WERI-Rb-1 (cell line): ENCODE results near the gene TAPT1.

ENCODE experiments used
- DNase-seq: peaks from one replicate; pipeline ENCODE4 v3.0.0-alpha.2; 2020
- H3K27ac ChIP-seq: fragments of 250-450 bp; sonication (Bioruptor Pico); 2 replicates; pipeline ENCODE4 v1.5.1; 2020; ENCODE audit warnings: mild to moderate bottlenecking, moderate library complexity
- H3K27me3 ChIP-seq: fragments of 250-450 bp; sonication (Bioruptor Pico); 2 replicates; pipeline ENCODE4 v1.5.1; 2021; ENCODE audit warnings: mild to moderate bottlenecking, low read depth, moderate library complexity; ENCODE audit not compliant: insufficient read depth, severe bottlenecking
- H3K36me3 ChIP-seq: fragments of 250-450 bp; sonication (Bioruptor Pico); 2 replicates; pipeline ENCODE4 v1.5.1; 2020; ENCODE audit warnings: mild to moderate bottlenecking, moderate library complexity
- H3K4me3 ChIP-seq: 2 replicates; pipeline ENCODE4 v1.5.1; 2011; ENCODE audit warnings: low read depth, mild to moderate bottlenecking, control low read depth, low read length
- H3K9me3 ChIP-seq: fragments of 250-450 bp; sonication (Bioruptor Pico); 2 replicates; pipeline ENCODE4 v1.5.1; 2021; ENCODE audit warnings: mild to moderate bottlenecking, moderate library complexity; ENCODE audit not compliant: severe bottlenecking
- TF ChIP-seq, protein P1 (sequence below): IDR thresholded peaks from 2 replicates; pipeline ENCODE4 v1.5.1; 2011; ENCODE audit warnings: low read depth, mild to moderate bottlenecking, control low read depth, inconsistent platforms, low read length

The TAPT1 gene

DNA sequence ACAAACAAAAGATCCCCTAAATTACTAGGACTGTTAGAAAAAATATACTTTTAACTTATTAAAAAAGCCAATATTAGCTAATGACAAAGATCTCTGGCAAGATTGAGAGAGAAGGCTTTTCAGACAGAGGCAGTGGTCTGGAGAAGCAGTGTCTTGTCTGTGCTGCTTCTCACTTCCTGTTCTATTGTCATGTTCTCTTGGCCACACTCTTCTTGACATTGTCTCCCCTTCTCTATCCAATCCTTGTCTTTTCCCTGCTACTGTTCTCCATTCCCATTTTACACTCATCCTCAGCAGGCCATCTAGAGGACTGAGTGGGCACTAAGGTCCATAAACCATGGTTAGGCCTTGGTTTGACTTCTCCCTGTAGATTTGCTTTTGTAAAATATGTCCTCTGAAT is 14.0 kb upstream of the TAPT1 start:
- no peaks in the 10 kb centered on the region for H3K36me3 ChIP-seq
- TF ChIP-seq, protein P1, sequence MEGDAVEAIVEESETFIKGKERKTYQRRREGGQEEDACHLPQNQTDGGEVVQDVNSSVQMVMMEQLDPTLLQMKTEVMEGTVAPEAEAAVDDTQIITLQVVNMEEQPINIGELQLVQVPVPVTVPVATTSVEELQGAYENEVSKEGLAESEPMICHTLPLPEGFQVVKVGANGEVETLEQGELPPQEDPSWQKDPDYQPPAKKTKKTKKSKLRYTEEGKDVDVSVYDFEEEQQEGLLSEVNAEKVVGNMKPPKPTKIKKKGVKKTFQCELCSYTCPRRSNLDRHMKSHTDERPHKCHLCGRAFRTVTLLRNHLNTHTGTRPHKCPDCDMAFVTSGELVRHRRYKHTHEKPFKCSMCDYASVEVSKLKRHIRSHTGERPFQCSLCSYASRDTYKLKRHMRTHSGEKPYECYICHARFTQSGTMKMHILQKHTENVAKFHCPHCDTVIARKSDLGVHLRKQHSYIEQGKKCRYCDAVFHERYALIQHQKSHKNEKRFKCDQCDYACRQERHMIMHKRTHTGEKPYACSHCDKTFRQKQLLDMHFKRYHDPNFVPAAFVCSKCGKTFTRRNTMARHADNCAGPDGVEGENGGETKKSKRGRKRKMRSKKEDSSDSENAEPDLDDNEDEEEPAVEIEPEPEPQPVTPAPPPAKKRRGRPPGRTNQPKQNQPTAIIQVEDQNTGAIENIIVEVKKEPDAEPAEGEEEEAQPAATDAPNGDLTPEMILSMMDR: no peak

GRCh38 chr4:16239086-16239485 is 12.8 kb upstream of the TAPT1 start:
- no peaks in the 10 kb centered on the region for H3K36me3 ChIP-seq
- TF ChIP-seq, protein P1: no peak
- H3K27me3 ChIP-seq: no peaks in the 10 kb centered on the region
- no peak for DNase-seq
- no peak overlapping the region for H3K27ac ChIP-seq
- no peaks in the 10 kb centered on the region for H3K9me3 ChIP-seq
- H3K4me3 ChIP-seq: no peak overlapping the region

More for the DNA sequence above, 14.0 kb upstream of the TAPT1 start:
- Histone ChIP-seq H3K4me3 (no peak overlapping the region), H3K27me3 (no peaks in the 10 kb centered on the region), H3K27ac (no peak overlapping the region), H3K9me3 (no peaks in the 10 kb centered on the region)
- no peak for DNase-seq

DNA sequence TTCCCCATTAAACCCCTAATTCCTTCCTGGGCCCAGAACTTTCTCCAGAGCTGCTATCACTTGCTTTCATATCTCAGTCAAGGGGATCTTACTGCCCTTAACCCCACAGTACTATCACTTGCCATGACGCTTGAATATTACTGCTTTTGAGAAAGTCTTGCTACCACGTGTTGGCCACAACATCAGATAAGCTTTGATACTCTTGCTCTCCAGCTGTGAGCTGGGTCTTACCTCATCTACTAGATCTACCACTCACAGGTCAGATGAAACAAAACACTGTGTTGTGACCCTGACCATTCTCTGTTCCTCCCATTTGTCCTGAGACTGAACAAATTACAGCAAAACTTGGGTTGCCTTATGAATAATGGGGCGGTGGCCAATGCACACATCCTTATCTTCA is 12.1 kb upstream of the TAPT1 start:
- Histone ChIP-seq H3K36me3 (no peaks in the 10 kb centered on the region), H3K4me3 (no peak overlapping the region), H3K27ac (no peak overlapping the region), H3K9me3 (no peaks in the 10 kb centered on the region), H3K27me3 (no peaks in the 10 kb centered on the region)
- TF ChIP-seq, protein P1: no peak
- no peak for DNase-seq

- no peak for DNase-seq
- TF ChIP-seq, protein P1: no peak
- no peaks in the 10 kb centered on the region for H3K9me3 ChIP-seq
- no peak overlapping the region for H3K4me3 ChIP-seq
- no peak overlapping the region for H3K27ac ChIP-seq
- H3K36me3 ChIP-seq: no peaks in the 10 kb centered on the region
- no peaks in the 10 kb centered on the region for H3K27me3 ChIP-seq
These were observed 11.4 kb upstream of the TAPT1 start for GRCh38 chr4:16237715-16238114.

DNA sequence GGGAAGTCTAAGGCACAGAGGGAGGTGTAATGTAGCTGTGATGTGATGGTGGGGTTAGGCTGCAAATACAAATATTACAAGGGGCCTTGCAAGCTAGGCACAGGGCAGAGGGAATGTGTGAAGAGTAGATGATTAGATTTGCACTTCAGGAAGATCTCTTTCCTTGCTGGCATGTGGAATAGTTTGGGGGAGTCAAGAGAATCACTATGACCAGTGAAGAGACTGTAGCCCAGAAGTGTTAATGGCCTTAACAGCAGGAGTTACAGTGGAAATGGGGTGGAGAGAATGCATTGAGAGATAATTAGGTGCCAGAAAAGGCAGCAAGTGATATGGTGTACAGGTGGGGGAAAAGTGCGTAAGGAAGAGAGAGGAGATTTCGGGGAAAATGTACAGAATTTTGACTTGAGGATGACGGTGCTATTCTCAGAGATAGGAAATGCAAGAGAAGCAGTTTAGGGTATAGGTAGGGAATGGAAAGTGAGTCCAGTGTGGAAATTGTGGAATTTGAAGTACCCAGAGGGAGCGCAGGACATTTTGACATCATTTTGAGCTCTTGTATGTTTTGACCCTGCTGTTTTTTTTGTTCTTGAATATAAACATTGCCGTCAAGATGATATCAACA is 10.2 kb upstream of the TAPT1 start:
- TF ChIP-seq, protein P1: no peak
- Histone ChIP-seq H3K27me3 (no peaks in the 10 kb centered on the region), H3K27ac (no peak overlapping the region), H3K36me3 (no peaks in the 10 kb centered on the region), H3K4me3 (no peak overlapping the region), H3K9me3 (no peaks in the 10 kb centered on the region)
- DNase-seq: no peak

GRCh38 chr4:16235209-16235608 is 8.9 kb upstream of the TAPT1 start:
- TF ChIP-seq, protein P1: no peak
- no peaks in the 10 kb centered on the region for H3K36me3 ChIP-seq
- no peaks in the 10 kb centered on the region for H3K27me3 ChIP-seq
- H3K27ac ChIP-seq: no peak overlapping the region
- H3K9me3 ChIP-seq: no peaks in the 10 kb centered on the region
- DNase-seq: no peak
- H3K4me3 ChIP-seq: no peak overlapping the region
